Measurements from ENCODE around the gene FGF14.

FGF14 gene

GRCh38 chr13:102316732-102317131, 85.1 kb downstream of the FGF14 start:
- TF ChIP-seq, protein P1, sequence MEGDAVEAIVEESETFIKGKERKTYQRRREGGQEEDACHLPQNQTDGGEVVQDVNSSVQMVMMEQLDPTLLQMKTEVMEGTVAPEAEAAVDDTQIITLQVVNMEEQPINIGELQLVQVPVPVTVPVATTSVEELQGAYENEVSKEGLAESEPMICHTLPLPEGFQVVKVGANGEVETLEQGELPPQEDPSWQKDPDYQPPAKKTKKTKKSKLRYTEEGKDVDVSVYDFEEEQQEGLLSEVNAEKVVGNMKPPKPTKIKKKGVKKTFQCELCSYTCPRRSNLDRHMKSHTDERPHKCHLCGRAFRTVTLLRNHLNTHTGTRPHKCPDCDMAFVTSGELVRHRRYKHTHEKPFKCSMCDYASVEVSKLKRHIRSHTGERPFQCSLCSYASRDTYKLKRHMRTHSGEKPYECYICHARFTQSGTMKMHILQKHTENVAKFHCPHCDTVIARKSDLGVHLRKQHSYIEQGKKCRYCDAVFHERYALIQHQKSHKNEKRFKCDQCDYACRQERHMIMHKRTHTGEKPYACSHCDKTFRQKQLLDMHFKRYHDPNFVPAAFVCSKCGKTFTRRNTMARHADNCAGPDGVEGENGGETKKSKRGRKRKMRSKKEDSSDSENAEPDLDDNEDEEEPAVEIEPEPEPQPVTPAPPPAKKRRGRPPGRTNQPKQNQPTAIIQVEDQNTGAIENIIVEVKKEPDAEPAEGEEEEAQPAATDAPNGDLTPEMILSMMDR (conservative IDR thresholded peaks at IDR 0.05; ENCODE audit: low read depth, low read length) = no peak
- no peak overlapping the region for H3K4me3 ChIP-seq (ENCODE audit: low read depth, low read length)
- no peak for DNase-seq (ENCODE audit: low read depth)

GRCh38 chr13:102312841-102313240, 89.0 kb downstream of the FGF14 start:
- TF ChIP-seq, protein P1 (conservative IDR thresholded peaks at IDR 0.05; ENCODE audit: low read depth, low read length) = no peak
- DNase-seq (ENCODE audit: low read depth) = no peak
- no peak overlapping the region for H3K4me3 ChIP-seq (ENCODE audit: low read depth, low read length)

GRCh38 chr13:102311901-102312300, 89.9 kb downstream of the FGF14 start:
- DNase-seq (ENCODE audit: low read depth) = no peak
- no peak overlapping the region for H3K4me3 ChIP-seq (ENCODE audit: low read depth, low read length)
- TF ChIP-seq, protein P1 (conservative IDR thresholded peaks at IDR 0.05; ENCODE audit: low read depth, low read length) = no peak

GRCh38 chr13:102311419-102311796, 90.4 kb downstream of the FGF14 start:
- H3K4me3 ChIP-seq (ENCODE audit: low read depth, low read length) = no peak overlapping the region
- no peak for DNase-seq (ENCODE audit: low read depth)
- TF ChIP-seq, protein P1 (conservative IDR thresholded peaks at IDR 0.05; ENCODE audit: low read depth, low read length) = peak; percentile 8

DNA sequence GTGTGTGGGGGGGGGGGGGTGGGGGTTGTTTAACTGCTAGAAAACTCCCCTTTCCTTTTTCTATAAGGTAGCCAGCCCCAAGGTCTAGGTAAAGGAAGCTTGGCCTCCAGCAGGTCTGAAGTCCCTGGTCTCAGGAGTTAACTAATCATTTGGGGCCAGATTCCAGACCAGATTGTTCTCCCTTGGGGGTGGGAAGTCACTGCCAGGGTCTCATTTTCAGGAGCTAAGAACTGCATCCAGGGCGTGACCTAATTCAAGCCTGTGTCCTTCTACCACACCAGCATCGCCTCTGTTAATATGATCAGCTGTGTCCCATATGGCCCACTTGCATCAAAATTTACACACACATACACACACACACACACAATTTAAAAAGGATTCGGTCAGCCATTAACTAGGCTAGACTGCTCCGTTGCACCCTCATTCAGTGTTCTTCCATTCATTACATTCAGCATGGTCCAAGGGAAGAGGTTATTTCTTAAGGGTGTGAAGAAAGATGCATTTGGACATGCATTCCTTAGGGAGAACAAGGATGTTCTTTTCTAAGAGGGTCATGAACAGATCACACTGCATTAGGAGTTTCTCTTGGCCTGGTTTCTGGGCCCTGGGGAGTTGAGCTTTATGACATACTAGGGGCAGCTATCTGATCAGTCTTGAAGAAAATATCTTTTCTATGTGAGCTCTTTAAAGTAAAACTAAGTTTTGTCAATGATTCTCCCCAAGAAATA, 91.0 kb downstream of the FGF14 start:
- no peak overlapping the region for H3K4me3 ChIP-seq (ENCODE audit: low read depth, low read length)
- peak; percentile 19 for DNase-seq (ENCODE audit: low read depth)

DNA sequence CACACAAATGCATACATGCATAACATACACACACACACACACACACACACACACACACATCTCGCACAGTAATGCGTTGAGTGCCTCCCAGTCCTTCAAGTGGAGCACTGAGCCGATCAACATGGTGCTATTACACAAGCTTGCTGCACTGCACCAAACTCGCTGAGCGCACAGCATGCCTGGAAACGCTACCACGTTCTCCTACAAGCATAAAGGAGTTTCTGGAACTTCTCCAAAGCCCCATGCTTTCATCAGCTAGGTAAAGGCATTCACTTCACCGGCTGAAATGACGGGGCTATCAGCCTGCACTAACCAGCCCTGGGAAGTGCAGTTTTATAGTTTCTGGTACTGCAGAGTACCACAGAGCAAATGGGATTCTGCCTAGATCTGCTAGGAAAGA, 92.7 kb downstream of the FGF14 start:
- TF ChIP-seq, protein P1 (conservative IDR thresholded peaks at IDR 0.05; ENCODE audit: low read depth, low read length) = no peak
- peak; percentile 23 for DNase-seq (ENCODE audit: low read depth)
- H3K4me3 ChIP-seq (ENCODE audit: low read depth, low read length) = no peak overlapping the region

More for the DNA sequence above, 91.0 kb downstream of the FGF14 start:
- TF ChIP-seq, protein P1 (conservative IDR thresholded peaks at IDR 0.05; ENCODE audit: low read depth, low read length) = no peak

GRCh38 chr13:102302534-102302933, 99.3 kb downstream of the FGF14 start:
- TF ChIP-seq, protein P1 (conservative IDR thresholded peaks at IDR 0.05; ENCODE audit: low read depth, low read length) = no peak
- DNase-seq (ENCODE audit: low read depth) = no peak

More at GRCh38 chr13:102302534-102302933, 99.3 kb downstream of the FGF14 start:
- H3K4me3 ChIP-seq (ENCODE audit: low read depth, low read length) = no peak overlapping the region

All from choroid plexus epithelial cell (primary cell).